Measurements from ENCODE around the gene HSD17B1.

The HSD17B1 gene

GRCh38 chr17:42603318-42603717, 50.6 kb downstream of the HSD17B1 start:
- no peak overlapping the region for H3K4me3 ChIP-seq (ENCODE audit: low read depth, low read length)
- TF ChIP-seq CTCF (IDR thresholded peaks at IDR 0.05; ENCODE audit: low read depth, low read length, missing control alignments): no peak
- no peak for DNase-seq (ENCODE audit: low read depth)
- in situ Hi-C loops (cut with HindIII; ENCODE audit: low sequenced_read_pairs): no loop called here

Data from astrocyte of the cerebellum (primary cell).